ENCODE data around the gene VTA1.

DNA sequence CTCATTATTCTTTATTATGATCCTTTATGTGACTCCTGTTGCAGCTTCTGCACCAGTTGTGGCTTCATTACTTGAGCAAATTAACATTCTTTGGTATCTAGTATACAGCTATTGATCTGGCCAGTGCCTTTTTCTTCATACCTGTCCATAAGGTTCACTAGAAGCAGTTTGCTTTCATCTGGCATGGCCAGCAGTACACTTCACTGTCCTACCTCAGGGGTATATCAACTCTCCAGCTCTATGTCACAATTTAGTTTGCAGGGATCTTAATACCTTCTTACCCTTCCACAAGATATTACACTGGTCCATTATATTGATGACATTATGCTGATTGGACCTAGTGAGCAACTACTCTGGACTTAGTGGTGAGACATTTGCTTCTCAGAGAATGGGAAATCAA, 46.6 kb downstream of the VTA1 start:
- no peak for TF ChIP-seq CTCF (IDR thresholded peaks at IDR 0.05)
- no peak for TF ChIP-seq POLR2AphosphoS5 (IDR thresholded peaks at IDR 0.05)
- TF ChIP-seq POLR2A (IDR thresholded peaks at IDR 0.05; ENCODE audit: low read depth) = no peak

Data from esophagus muscularis mucosa (tissue), 3 donors.